AG09309 (cell line): ENCODE measurements around the gene RNF130.

Experiments used
- DNase-seq: peaks from one replicate; pipeline ENCODE4 v3.0.0-alpha.2; 2010; ENCODE audit warnings: low read depth
- H3K4me3 ChIP-seq: 2 replicates; pipeline ENCODE4 v1.5.1; 2011; ENCODE audit warnings: mild to moderate bottlenecking, low read depth, low read length, moderate library complexity; ENCODE audit not compliant: control insufficient read depth
- TF ChIP-seq, protein P1 (sequence below): IDR thresholded peaks from 2 replicates; pipeline ENCODE4 v1.5.1; 2011; ENCODE audit warnings: mild to moderate bottlenecking, low read depth, low read length, inconsistent platforms; ENCODE audit not compliant: insufficient read depth, control insufficient read depth; ENCODE audit errors: missing control alignments

RNF130 gene

DNA sequence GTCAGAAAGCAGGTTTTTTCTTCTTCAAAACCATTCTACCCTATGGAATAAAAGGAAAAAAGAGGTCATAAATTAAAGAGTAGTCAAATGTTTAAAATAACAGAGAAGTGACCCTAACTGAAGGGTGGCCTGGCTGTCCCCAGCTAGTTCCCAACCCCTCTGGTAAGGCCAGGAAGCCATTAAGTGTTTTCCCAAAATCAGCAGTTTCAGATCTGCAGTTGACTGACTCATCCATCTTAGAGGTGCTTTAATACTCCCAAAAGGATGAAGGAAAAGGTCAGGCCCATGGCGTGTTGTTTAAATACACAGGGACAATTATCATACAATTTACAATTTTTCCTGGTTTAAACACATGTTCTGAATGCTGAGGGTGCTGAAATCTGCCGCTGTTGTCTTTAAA, 115.9 kb downstream of the RNF130 start:
- TF ChIP-seq, protein P1, sequence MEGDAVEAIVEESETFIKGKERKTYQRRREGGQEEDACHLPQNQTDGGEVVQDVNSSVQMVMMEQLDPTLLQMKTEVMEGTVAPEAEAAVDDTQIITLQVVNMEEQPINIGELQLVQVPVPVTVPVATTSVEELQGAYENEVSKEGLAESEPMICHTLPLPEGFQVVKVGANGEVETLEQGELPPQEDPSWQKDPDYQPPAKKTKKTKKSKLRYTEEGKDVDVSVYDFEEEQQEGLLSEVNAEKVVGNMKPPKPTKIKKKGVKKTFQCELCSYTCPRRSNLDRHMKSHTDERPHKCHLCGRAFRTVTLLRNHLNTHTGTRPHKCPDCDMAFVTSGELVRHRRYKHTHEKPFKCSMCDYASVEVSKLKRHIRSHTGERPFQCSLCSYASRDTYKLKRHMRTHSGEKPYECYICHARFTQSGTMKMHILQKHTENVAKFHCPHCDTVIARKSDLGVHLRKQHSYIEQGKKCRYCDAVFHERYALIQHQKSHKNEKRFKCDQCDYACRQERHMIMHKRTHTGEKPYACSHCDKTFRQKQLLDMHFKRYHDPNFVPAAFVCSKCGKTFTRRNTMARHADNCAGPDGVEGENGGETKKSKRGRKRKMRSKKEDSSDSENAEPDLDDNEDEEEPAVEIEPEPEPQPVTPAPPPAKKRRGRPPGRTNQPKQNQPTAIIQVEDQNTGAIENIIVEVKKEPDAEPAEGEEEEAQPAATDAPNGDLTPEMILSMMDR: no peak
- H3K4me3 ChIP-seq: no peak overlapping the region
- no peak for DNase-seq

DNA sequence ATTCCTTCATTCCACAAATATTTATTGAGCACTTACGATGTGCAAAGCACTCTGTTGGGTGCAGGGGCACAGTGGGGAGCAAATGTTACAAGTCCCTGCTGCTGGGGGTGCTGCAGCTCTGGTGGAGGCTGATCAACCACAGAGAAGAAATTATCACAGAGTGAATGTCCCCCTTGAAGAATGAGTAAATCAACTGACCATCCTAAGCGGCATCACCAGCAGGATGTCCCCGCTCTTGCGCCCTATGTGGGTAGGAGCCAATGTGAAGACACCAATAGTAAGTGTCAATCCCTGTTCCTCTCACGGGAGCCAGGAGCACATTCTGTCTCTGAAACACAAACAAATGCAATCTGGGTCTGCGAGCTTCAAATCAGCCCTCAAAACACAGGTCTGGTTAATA, 116.5 kb downstream of the RNF130 start:
- no peak for DNase-seq
- H3K4me3 ChIP-seq: no peak overlapping the region
- TF ChIP-seq, protein P1: no peak

DNA sequence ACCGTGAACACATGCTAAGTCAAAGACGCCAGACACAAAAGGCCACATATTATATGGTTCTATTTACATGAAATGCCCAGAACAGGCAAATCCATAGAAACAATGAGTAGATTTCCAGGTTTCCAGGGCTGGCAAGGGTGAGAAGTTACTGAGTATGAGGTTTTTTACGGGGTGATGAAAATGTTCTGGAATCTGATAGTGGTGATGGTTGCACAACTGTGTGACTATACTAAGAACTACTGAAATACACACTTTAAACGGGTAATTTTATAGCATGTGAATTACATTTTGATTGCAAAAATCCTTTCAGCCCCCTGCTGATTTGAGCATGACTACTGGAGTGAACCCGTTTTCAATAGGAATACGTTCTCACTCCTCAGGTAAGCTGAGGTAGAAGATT, 117.1 kb downstream of the RNF130 start:
- H3K4me3 ChIP-seq: no peak overlapping the region
- peak; percentile 52 for DNase-seq
- TF ChIP-seq, protein P1: no peak

DNA sequence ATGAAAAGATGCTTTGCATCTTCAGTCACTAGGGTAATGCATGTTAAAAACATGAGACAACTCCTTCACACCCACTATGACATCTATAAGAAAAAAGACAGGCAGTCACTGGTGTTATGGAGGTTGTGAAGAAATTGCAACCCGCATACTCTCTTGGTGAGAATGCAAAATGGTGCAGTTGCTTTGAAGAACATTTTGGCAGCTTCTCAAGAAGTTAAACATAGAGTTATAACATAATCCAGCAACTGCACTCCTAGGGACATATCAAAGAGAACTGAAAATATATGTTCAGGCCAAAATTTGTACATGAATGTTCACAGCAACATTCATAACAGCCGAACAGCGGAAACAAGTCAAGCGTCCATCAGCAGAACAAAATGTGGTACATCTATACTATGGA, 117.6 kb downstream of the RNF130 start:
- no peak overlapping the region for H3K4me3 ChIP-seq
- TF ChIP-seq, protein P1: no peak
- DNase-seq: no peak

DNA sequence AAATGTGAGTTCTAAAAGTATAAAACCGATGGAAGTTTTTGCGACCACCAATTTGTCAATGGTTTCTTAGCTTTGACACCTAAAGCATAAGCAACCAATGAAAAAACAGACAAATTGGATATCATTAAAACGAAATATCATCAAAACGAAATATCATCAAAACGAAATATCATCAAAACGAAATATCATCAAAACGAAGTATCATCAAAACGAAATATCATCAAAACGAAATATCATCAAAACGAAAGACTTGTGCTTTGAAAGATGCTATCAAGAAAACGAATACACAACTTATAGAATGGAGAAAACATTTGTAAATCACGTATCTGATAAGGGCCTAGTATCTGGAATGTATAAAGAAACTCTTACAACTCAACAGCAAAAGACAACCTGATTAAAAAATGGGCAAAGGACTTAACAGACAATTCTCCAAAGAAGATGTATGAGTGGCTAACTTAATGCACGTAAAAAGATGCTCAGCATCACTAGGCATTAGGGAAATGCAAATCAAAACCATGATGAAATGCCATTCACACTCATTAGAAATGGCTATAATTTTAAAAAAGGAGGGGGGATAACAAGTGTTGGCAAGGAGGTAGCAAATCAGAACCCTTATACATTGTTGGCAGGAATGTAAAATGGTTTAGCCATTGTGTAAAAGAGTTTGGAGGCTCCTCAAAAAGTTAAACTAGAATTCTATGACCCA, 134.4 kb downstream of the RNF130 start:
- TF ChIP-seq, protein P1: no peak
- no peak overlapping the region for H3K4me3 ChIP-seq
- no peak for DNase-seq

DNA sequence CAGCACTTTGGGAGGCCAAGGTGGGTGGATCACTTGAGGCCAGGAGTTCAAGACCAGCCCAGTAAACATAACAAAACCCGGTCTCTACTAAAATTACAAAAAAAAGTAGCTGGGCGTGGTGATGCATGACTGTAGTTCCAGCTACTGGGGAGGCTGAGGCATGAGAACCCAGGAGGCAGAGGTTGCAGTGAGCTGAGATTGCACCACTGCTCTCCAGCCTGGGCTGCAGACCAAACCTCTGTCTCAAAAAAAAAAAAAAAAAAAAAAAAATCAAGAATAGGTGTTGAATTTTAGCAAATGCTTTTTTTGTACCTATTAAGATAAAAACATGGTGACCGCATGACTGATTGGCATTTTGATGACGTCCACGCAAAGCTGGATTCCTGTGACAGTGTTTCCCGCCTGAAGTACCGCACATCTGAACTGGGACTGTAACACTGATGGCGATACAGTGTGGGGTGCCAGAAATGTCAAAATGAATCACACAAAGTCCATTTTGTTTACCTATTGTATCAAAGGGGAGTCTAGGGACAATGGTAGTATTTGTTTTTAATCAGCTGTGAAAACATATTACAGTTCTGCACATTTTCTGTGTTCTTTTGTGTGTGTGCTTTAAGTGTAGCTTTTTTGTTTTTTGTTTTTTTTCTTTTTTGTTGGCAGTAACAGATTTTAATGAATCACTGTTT, 140.6 kb downstream of the RNF130 start:
- H3K4me3 ChIP-seq: no peak overlapping the region
- TF ChIP-seq, protein P1: no peak
- DNase-seq: no peak

DNA sequence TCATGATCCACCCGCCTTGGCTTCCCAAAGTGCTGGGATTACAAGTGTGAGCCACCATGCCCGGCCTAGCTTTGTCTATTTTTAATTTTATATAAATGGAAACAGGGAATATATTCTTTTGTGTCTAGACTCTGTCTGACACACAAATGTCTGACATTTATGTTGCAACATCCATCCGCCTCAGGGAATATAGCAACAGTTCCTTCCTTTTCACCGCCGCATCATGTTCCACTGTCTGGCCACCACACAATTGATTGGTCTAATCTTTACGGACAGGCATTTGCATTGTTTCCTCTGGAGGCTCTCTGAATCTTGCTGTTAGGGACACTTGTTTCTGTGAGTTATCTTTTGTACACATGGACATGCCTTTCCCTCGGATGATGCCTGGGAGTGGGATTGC, 143.7 kb downstream of the RNF130 start:
- no peak for DNase-seq
- TF ChIP-seq, protein P1: no peak
- no peak overlapping the region for H3K4me3 ChIP-seq
